HL-60/S4 treated with retinoic acid at 250 ng/mL for 4 days and 3 days (cell line): ENCODE measurements around the gene OR2AT4.

Experiments
- in situ Hi-C: fragments of 300-500 bp; cut with MboI; formaldehyde crosslinking; loops from 2 replicates; pipeline ENCODE4 v1.7.0; 2022; ENCODE audit warnings: low sequenced_read_pairs

OR2AT4 gene

DNA sequence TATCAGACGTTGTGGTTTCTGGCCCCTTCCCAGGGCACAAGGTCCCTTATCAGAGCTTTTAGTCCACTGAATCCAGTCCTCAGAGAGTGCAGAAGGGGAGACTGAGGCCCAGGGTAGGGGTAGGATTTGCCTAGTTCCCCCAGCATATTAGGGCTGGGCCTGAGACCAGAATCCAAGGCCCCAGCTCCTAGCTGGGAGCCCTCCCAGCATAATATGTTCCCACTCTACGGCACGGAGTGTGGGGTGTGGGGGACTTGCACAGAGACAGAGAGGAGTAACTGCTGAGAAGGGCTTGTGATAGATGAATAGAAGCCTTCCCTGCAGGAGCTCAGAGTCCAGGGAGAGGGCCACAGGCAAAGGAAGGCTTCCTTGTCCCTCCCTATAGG lies 64.1 kb downstream of the OR2AT4 start:
- in situ Hi-C loops = no loop called here

DNA sequence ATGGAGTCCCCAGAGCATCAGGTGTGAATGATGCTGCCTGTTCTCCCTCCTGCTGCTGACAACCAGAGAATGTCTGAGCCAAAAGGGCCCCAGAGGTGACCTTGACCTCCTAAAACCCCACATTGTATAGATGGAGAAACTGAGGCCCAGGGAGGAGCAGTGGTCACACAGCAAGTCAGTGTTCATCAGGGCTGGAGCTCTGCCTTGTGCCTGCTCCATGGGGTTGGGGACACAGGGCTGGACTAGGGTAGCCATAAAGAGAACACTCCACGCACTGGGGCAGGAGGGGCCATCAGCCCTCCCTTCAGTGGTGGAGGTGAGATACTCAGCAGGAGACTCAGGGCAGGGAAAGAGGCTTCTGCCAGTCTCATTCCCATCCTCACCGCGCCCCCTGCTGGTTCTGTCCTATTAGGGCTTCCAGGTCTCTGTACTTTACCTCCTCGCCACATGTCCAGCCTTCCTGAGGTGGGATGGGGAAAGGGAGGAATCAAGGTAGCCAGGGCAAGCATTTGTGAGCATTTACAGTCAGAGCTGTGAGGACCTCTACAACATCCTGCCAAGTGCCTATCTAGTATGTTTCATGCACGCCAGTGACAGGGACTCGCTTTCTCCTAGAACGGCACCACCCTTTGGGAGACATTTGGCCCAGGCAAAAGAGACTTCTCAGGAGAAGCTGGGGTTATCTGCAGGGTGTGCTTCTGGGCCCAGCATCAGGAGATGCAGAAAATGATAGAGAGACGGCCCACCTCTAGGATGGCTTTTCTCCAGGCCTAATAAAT lies 64.7 kb downstream of the OR2AT4 start:
- in situ Hi-C loops = no loop called here
